Kidney (tissue), 14 donors: ENCODE results near the gene MMP2. TPM values are rescaled to one million over a fixed set of nuclear protein-coding genes. Genes with fewer than 3 reads are reported as not detected.
A peak's percentile ranks its signal among the peaks of the same experiment; 100 is the strongest.

Source experiments
- DNase-seq, 5 donors: peaks; one replicate each; pipeline ENCODE4 v3.0.0-alpha.2; 2013 to 2020
- FAIRE-seq: peaks from 2 replicates; lab custom pipeline; 2012; peaks lifted over from hg19 to GRCh38; lab: Jason Lieb, UNC
- H3K27ac ChIP-seq, 2 donors: one replicate each; pipeline ENCODE4 v1.7.0; 2013; ENCODE audit warnings: low read depth in 2 of 2, low read length in 2 of 2, inconsistent platforms in 1 of 2
- H3K27me3 ChIP-seq: one replicate; pipeline ENCODE4 v1.7.1; 2013; ENCODE audit warnings: low read length, inconsistent platforms; ENCODE audit not compliant: control insufficient read depth, insufficient read depth
- H3K36me3 ChIP-seq, 3 donors: one replicate each; pipeline versions ENCODE4 v1.7.0 to v1.7.1; 2013; ENCODE audit warnings: low read length in 3 of 3, control low read depth in 1 of 3, inconsistent platforms in 1 of 3; ENCODE audit not compliant: insufficient read depth in 3 of 3, control insufficient read depth in 2 of 3
- H3K4me1 ChIP-seq, 3 donors: one replicate each; pipeline versions ENCODE4 v1.7.0 to v1.7.1; 2013; ENCODE audit warnings: low read length in 3 of 3, inconsistent platforms in 1 of 3, low read depth in 1 of 3; ENCODE audit not compliant: control insufficient read depth in 2 of 3, insufficient read depth in 2 of 3
- H3K4me3 ChIP-seq, 3 donors: one replicate each; pipeline versions ENCODE4 v1.7.0 to v1.8.1; 2013; ENCODE audit warnings: low read length in 3 of 3, control low read depth in 1 of 3, inconsistent platforms in 1 of 3
- H3K9ac ChIP-seq, 3 donors: one replicate each; pipeline versions ENCODE4 v1.7.0 to v1.7.1; 2013; ENCODE audit warnings: low read length in 3 of 3, control low read depth in 1 of 3, inconsistent platforms in 1 of 3
- H3K9me3 ChIP-seq, 3 donors: one replicate each; pipeline versions ENCODE4 v1.7.0 to v1.7.1; 2013; ENCODE audit warnings: low read length in 3 of 3, control low read depth in 1 of 3, inconsistent platforms in 1 of 3; ENCODE audit not compliant: control insufficient read depth in 2 of 3, insufficient read depth in 1 of 3
- intact Hi-C: fragments of 100-400 bp; cut with DNase I; formaldehyde crosslinking; loops from one replicate; pipeline ENCODE4 v1.11.1; 2022
- polyA plus RNA-seq: library from polyadenylated mRNA; stranded (reverse); fragments of 350-450 nt; fragmentation: Illumina TruSeq; extraction: RNeasy Lipid Tissue Mini Kit (QIAGEN cat#74804); gene quantifications from one replicate; pipeline ENCODE4 v1.2.3, GENCODE V29; 2014; ENCODE audit warnings: low read depth, low replicate concordance; ENCODE audit not compliant: insufficient read depth
- total RNA-seq: library from RNA; stranded (reverse); fragmentation: NEBNext Ultra II Directional; extraction: Animal tissue kit (Norgen Biotek cat#: 25700); gene quantifications from one replicate; pipeline ENCODE4 v1.2.1, GENCODE V29; 2021
- TF ChIP-seq, protein P1 (sequence below): IDR thresholded peaks from 3 replicates; pipeline ENCODE4 v1.5.1; 2012; ENCODE audit warnings: mild to moderate bottlenecking, moderate library complexity, borderline replicate concordance; ENCODE audit not compliant: insufficient read depth; ENCODE audit errors: extremely low read depth
- donor health status: control.
- donor health status: control.
- donor health status: control.
- donor health status: control.
- donor health status: control.
- donor health status: DM: yes; HTN: yes; CAD: no.
- donor health status: Normal renal cell carcinoma (clear cell type).

Gene MMP2
- total and polyA plus RNA-seq, 2 donors from 2014 or later, result 44.3 to 101 TPM

DNA sequence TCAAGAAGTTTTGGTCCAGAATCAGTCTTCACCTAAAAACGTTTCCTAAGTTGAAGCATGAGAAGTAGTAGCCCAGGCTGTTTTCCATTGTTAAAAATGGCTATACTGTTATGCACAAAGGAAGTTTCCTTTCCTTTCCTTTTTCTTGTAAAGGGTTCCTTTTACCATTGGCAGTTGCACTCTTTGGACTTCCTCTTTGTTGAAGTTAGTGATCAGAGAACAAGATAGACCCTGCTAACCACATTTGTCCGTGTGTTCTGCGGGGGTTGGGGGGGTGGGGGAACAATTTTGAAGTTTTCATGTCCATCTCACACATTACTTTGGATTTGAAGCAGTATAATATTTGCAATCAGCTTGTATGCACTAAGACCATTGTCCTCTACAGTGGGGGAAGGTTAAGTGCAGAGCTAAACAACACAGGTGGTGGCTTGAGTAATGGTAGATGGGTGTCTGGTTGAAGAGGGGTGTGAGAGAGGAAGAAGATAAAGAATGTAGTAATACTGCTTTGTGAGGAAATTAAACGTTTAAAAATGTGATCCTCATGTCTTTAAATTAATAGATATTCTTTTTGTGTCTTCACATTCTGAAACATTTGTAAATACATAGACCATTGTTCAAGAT, 31.3 kb downstream of the MMP2 start:
- Histone ChIP-seq H3K4me1 (peaks cover 0 to 2% (median 0%) of the 10 kb centered on the region in 3 donors), H3K9ac (no peak overlapping the region), H3K36me3 (no peaks in the 10 kb centered on the region), H3K9me3 (no peaks in the 10 kb centered on the region), H3K4me3 (peak overlapping the region; percentile 34 to 62 (median 58)), H3K27ac (no peak overlapping the region), H3K27me3 (no peaks in the 10 kb centered on the region)
- DNase-seq, result no peak
- intact Hi-C loops, result no loop called here
- TF ChIP-seq, protein P1, sequence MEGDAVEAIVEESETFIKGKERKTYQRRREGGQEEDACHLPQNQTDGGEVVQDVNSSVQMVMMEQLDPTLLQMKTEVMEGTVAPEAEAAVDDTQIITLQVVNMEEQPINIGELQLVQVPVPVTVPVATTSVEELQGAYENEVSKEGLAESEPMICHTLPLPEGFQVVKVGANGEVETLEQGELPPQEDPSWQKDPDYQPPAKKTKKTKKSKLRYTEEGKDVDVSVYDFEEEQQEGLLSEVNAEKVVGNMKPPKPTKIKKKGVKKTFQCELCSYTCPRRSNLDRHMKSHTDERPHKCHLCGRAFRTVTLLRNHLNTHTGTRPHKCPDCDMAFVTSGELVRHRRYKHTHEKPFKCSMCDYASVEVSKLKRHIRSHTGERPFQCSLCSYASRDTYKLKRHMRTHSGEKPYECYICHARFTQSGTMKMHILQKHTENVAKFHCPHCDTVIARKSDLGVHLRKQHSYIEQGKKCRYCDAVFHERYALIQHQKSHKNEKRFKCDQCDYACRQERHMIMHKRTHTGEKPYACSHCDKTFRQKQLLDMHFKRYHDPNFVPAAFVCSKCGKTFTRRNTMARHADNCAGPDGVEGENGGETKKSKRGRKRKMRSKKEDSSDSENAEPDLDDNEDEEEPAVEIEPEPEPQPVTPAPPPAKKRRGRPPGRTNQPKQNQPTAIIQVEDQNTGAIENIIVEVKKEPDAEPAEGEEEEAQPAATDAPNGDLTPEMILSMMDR, result no peak
- FAIRE-seq, result no peak

DNA sequence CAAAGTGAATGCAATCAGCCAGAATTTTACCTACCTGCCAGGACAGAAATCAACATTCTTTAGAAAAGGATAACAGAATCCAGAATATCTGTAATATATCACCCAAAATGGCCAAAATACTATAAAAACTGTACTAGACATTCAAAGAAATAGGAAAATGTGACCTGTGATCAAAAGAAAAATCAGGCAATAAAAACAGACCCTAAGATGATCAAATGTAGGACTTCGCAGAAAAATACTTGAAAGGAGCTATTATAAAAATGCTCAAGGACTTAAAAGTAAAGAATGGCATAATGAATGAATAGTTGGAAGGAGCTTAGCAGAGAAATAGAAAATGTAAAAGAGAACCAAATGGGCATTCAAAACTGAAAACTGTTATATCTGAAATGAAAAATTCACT, 33.9 kb downstream of the MMP2 start:
- H3K4me3 ChIP-seq, result no peak overlapping the region
- no peaks in the 10 kb centered on the region for H3K36me3 ChIP-seq
- no peaks in the 10 kb centered on the region for H3K9me3 ChIP-seq
- H3K9ac ChIP-seq, result no peak overlapping the region
- no peak overlapping the region for H3K27ac ChIP-seq
- intact Hi-C loops, result no loop called here
- peaks cover 0 to 2% (median 0%) of the 10 kb centered on the region in 3 donors for H3K4me1 ChIP-seq
- TF ChIP-seq, protein P1, result no peak
- DNase-seq (no peak), FAIRE-seq (no peak)
- no peaks in the 10 kb centered on the region for H3K27me3 ChIP-seq

DNA sequence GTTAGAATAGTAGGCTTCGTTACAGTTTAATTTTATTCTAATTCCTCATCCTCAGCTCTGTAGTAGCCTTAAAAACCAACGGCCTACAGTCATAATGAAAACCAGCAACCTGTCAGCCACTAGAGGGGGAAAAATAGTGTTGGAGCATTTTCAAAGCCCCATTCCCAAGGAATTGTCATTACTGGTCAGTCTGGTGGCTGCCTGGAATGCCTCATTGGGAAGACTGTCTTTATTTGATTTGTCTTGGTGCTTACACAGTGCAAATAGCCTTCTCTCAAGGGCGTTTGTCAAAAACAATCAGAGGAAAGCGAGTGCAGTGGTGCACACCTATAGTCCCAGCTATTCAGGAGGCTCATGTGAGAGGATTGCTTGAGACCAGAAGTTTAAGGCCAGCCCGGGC, 34.6 kb downstream of the MMP2 start:
- Histone ChIP-seq H3K9ac (no peak overlapping the region), H3K4me1 (peaks cover 0 to 2% (median 0%) of the 10 kb centered on the region in 3 donors), H3K27me3 (no peaks in the 10 kb centered on the region), H3K36me3 (no peaks in the 10 kb centered on the region), H3K4me3 (no peak overlapping the region), H3K9me3 (no peaks in the 10 kb centered on the region), H3K27ac (no peak overlapping the region)
- FAIRE-seq (no peak), DNase-seq (no peak)
- TF ChIP-seq, protein P1, result no peak
- intact Hi-C loops, result no loop called here

DNA sequence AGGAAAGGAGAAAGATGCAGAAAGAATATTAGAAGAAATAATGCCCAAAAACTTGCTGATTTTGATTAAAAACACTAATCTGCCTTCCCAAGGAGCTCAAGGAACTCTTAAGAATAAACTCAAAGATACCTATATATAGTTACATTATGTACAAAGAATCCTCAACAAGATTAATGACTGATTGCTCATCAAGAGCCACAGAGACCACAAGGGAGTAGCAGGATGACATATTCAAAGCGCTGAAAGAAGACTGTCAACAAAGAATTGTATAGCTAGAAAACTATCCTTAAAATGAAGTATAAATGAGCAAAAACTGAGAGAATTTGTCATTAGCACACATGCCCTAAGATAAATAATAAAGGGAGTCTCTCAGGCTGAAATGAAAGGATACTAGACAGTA, 36.1 kb downstream of the MMP2 start:
- no peak overlapping the region for H3K4me3 ChIP-seq
- H3K27me3 ChIP-seq, result no peaks in the 10 kb centered on the region
- TF ChIP-seq, protein P1, result no peak
- H3K4me1 ChIP-seq, result no peaks in the 10 kb centered on the region
- no peak overlapping the region for H3K9ac ChIP-seq
- intact Hi-C loops, result no loop called here
- H3K36me3 ChIP-seq, result no peaks in the 10 kb centered on the region
- H3K27ac ChIP-seq, result no peak overlapping the region
- no peaks in the 10 kb centered on the region for H3K9me3 ChIP-seq
- DNase-seq (no peak), FAIRE-seq (no peak)
